ENCODE measurements around the gene MOB3A. TPM values are rescaled to one million over a fixed set of nuclear protein-coding genes. Genes with fewer than 3 reads are reported as not detected.

MOB3A gene
- total and polyA plus RNA-seq, 2 of the 8 experiments (the other 6 are each of a cell fraction or from before 2014, with no cell fraction given) = 9.2 to 9.6 TPM

DNA sequence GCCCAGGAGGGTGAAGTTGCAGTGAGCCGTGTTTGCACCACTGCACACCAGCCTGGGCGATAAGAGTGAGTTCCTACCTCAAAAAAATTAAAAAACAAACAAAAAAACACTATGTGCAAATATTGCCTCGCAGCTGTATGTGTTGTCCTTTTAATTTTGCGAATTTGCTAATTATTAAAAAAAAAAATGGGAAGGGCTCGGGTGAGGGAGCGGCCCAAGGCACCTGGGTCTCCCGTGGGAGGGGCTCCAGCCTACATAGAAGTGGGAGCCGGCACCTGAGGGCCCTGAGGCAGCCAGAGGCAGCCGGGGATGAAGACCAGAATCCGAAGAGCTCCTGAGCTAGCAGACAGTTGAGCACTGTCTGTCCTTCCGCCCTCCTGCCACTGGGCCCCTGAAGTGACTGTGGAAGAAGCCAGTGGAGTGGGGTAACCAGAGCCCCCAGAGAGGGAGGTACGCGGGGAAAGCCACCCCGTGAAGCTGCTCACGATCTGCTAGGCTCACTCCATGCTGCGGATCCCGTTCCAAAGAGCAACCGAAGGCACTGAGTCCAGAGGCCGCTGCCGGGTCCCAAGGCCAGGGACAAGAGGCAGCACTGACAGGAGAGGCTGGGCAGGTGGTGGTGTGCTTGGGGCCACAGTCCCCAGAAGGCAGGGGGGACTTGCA, 7.0 kb upstream of the MOB3A start (continued):
- TF ChIP-seq, protein P1, sequence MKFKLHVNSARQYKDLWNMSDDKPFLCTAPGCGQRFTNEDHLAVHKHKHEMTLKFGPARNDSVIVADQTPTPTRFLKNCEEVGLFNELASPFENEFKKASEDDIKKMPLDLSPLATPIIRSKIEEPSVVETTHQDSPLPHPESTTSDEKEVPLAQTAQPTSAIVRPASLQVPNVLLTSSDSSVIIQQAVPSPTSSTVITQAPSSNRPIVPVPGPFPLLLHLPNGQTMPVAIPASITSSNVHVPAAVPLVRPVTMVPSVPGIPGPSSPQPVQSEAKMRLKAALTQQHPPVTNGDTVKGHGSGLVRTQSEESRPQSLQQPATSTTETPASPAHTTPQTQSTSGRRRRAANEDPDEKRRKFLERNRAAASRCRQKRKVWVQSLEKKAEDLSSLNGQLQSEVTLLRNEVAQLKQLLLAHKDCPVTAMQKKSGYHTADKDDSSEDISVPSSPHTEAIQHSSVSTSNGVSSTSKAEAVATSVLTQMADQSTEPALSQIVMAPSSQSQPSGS (IDR thresholded peaks at IDR 0.05; ENCODE audit: low read length) = no peak
- TF ChIP-seq CTBP2 (IDR thresholded peaks at IDR 0.05; ENCODE audit: borderline replicate concordance, insufficient read depth, insufficient read length, low read length) = no peak
- no peak for TF ChIP-seq CHD2 (IDR thresholded peaks at IDR 0.05; ENCODE audit: low read length)
- TF ChIP-seq, protein P2, sequence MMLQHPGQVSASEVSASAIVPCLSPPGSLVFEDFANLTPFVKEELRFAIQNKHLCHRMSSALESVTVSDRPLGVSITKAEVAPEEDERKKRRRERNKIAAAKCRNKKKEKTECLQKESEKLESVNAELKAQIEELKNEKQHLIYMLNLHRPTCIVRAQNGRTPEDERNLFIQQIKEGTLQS (IDR thresholded peaks at IDR 0.05; ENCODE audit: insufficient read depth, low read depth, low read length) = no peak
- no peak for TF ChIP-seq CEBPB (IDR thresholded peaks at IDR 0.05; ENCODE audit: low read depth, low read length)
- TF ChIP-seq NRF1 (IDR thresholded peaks at IDR 0.05; ENCODE audit: low read depth, low read length) = no peak
- no peak for TF ChIP-seq RAD21 (IDR thresholded peaks at IDR 0.05 in 1 of 2, conservative IDR thresholded peaks at IDR 0.05 in 1 of 2; ENCODE audit: low read depth in 2 of 2, low read length in 2 of 2)
- TF ChIP-seq RBBP5 (IDR thresholded peaks at IDR 0.05; ENCODE audit: borderline replicate concordance, low read depth, low read length) = no peak

All from H1 (cell line).